ENCODE data around the gene TBC1D2.

The TBC1D2 gene

GRCh38 chr9:98181746-98182068, 73.7 kb downstream of the TBC1D2 start:
- H3K4me2 ChIP-seq (ENCODE audit: low read depth, low read length, poor library complexity, severe bottlenecking): no peak overlapping the region
- H2AFZ ChIP-seq (ENCODE audit: low read depth, low read length, severe bottlenecking): no peak overlapping the region
- H3K9ac ChIP-seq (ENCODE audit: low read length): no peak overlapping the region
- H3K27me3 ChIP-seq (ENCODE audit: low read length): no peaks in the 10 kb centered on the region
- H3K27ac ChIP-seq (ENCODE audit: low read depth, low read length): no peak overlapping the region
- TF ChIP-seq, protein P1, sequence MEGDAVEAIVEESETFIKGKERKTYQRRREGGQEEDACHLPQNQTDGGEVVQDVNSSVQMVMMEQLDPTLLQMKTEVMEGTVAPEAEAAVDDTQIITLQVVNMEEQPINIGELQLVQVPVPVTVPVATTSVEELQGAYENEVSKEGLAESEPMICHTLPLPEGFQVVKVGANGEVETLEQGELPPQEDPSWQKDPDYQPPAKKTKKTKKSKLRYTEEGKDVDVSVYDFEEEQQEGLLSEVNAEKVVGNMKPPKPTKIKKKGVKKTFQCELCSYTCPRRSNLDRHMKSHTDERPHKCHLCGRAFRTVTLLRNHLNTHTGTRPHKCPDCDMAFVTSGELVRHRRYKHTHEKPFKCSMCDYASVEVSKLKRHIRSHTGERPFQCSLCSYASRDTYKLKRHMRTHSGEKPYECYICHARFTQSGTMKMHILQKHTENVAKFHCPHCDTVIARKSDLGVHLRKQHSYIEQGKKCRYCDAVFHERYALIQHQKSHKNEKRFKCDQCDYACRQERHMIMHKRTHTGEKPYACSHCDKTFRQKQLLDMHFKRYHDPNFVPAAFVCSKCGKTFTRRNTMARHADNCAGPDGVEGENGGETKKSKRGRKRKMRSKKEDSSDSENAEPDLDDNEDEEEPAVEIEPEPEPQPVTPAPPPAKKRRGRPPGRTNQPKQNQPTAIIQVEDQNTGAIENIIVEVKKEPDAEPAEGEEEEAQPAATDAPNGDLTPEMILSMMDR (IDR thresholded peaks at IDR 0.05; ENCODE audit: insufficient read depth, low read length, poor library complexity, severe bottlenecking): no peak
- no peak for TF ChIP-seq EZH2phosphoT487 (conservative IDR thresholded peaks at IDR 0.05; ENCODE audit: low read length)
- no peaks in the 10 kb centered on the region for H4K20me1 ChIP-seq (ENCODE audit: low read depth, low read length)
- H3K79me2 ChIP-seq (ENCODE audit: insufficient read depth, low read length): no peaks in the 10 kb centered on the region
- no peaks in the 10 kb centered on the region for H3K9me3 ChIP-seq (ENCODE audit: insufficient read depth, low read length)
- H3F3A ChIP-seq (ENCODE audit: insufficient read depth): no peaks in the 10 kb centered on the region
- H3K9me2 ChIP-seq (replicated peaks; ENCODE audit: insufficient read depth, low read length): no peaks in the 10 kb centered on the region
- H3K36me3 ChIP-seq (ENCODE audit: low read length): no peaks in the 10 kb centered on the region
- H3K4me3 ChIP-seq (ENCODE audit: insufficient read depth, low read length, poor library complexity, severe bottlenecking): no peak overlapping the region

- TF ChIP-seq, protein P1 (IDR thresholded peaks at IDR 0.05; ENCODE audit: insufficient read depth, low read length, poor library complexity, severe bottlenecking): no peak
- no peak for TF ChIP-seq EZH2phosphoT487 (conservative IDR thresholded peaks at IDR 0.05; ENCODE audit: low read length)
- no peaks in the 10 kb centered on the region for H4K20me1 ChIP-seq (ENCODE audit: low read depth, low read length)
- H3F3A ChIP-seq (ENCODE audit: insufficient read depth): no peaks in the 10 kb centered on the region
- H3K36me3 ChIP-seq (ENCODE audit: low read length): no peaks in the 10 kb centered on the region
- no peaks in the 10 kb centered on the region for H3K27me3 ChIP-seq (ENCODE audit: low read length)
- no peaks in the 10 kb centered on the region for H3K9me2 ChIP-seq (replicated peaks; ENCODE audit: insufficient read depth, low read length)
- no peaks in the 10 kb centered on the region for H3K79me2 ChIP-seq (ENCODE audit: insufficient read depth, low read length)
- no peak overlapping the region for H3K4me3 ChIP-seq (ENCODE audit: insufficient read depth, low read length, poor library complexity, severe bottlenecking)
- no peak overlapping the region for H3K4me2 ChIP-seq (ENCODE audit: low read depth, low read length, poor library complexity, severe bottlenecking)
- no peak overlapping the region for H3K27ac ChIP-seq (ENCODE audit: low read depth, low read length)
- no peak overlapping the region for H3K9ac ChIP-seq (ENCODE audit: low read length)
- no peaks in the 10 kb centered on the region for H3K9me3 ChIP-seq (ENCODE audit: insufficient read depth, low read length)
- H2AFZ ChIP-seq (ENCODE audit: low read depth, low read length, severe bottlenecking): no peak overlapping the region
Observed at GRCh38 chr9:98180996-98181395, 74.5 kb downstream of the TBC1D2 start.

- no peaks in the 10 kb centered on the region for H3F3A ChIP-seq (ENCODE audit: insufficient read depth)
- no peak overlapping the region for H3K4me3 ChIP-seq (ENCODE audit: insufficient read depth, low read length, poor library complexity, severe bottlenecking)
- no peak overlapping the region for H3K9ac ChIP-seq (ENCODE audit: low read length)
- no peak overlapping the region for H3K4me2 ChIP-seq (ENCODE audit: low read depth, low read length, poor library complexity, severe bottlenecking)
- TF ChIP-seq EZH2phosphoT487 (conservative IDR thresholded peaks at IDR 0.05; ENCODE audit: low read length): no peak
- TF ChIP-seq, protein P1 (IDR thresholded peaks at IDR 0.05; ENCODE audit: insufficient read depth, low read length, poor library complexity, severe bottlenecking): no peak
- no peak overlapping the region for H2AFZ ChIP-seq (ENCODE audit: low read depth, low read length, severe bottlenecking)
- no peaks in the 10 kb centered on the region for H3K79me2 ChIP-seq (ENCODE audit: insufficient read depth, low read length)
- no peaks in the 10 kb centered on the region for H3K27me3 ChIP-seq (ENCODE audit: low read length)
- no peak overlapping the region for H3K27ac ChIP-seq (ENCODE audit: low read depth, low read length)
- no peaks in the 10 kb centered on the region for H3K9me3 ChIP-seq (ENCODE audit: insufficient read depth, low read length)
- no peaks in the 10 kb centered on the region for H4K20me1 ChIP-seq (ENCODE audit: low read depth, low read length)
- no peaks in the 10 kb centered on the region for H3K9me2 ChIP-seq (replicated peaks; ENCODE audit: insufficient read depth, low read length)
- no peaks in the 10 kb centered on the region for H3K36me3 ChIP-seq (ENCODE audit: low read length)
Observed at GRCh38 chr9:98178874-98179850, 76.3 kb downstream of the TBC1D2 start.

Measured in SU-DHL-6 (cell line).